Suprapubic skin (tissue), 4 donors: ENCODE measurements around the gene NUP93. TPM values are rescaled to one million over a fixed set of nuclear protein-coding genes. Genes with fewer than 3 reads are reported as not detected.
"Not testable (repeated sequence)": the region's sequence is repeated elsewhere in the genome, so short reads cannot be mapped to it uniquely, and the experiment has no call there.

ENCODE experiments used
- DNase-seq, 2 donors: peaks; one replicate each; pipeline ENCODE4 v3.0.0-alpha.2; 2019; ENCODE audit warnings: low spot score in 2 of 2
- H3K27ac ChIP-seq: fragments of 200-600 bp; sonication (generic); one replicate; pipeline ENCODE4 v1.5.1; 2019
- H3K27me3 ChIP-seq: fragments of 200-600 bp; sonication (generic); one replicate; pipeline ENCODE4 v1.5.1; 2019
- H3K36me3 ChIP-seq: fragments of 200-600 bp; sonication (generic); one replicate; pipeline ENCODE4 v1.5.1; 2019
- H3K4me1 ChIP-seq: fragments of 200-600 bp; sonication (generic); one replicate; pipeline ENCODE4 v1.5.1; 2019
- H3K4me3 ChIP-seq: fragments of 200-600 bp; sonication (generic); one replicate; pipeline ENCODE4 v1.5.1; 2019; ENCODE audit warnings: mild to moderate bottlenecking
- H3K9me3 ChIP-seq: fragments of 200-600 bp; sonication (generic); one replicate; pipeline ENCODE4 v1.5.1; 2019
- CTCF ChIP-seq, 2 donors: fragments of 200-600 bp in 1 of 2; fragments of 450-650 bp in 1 of 2; sonication (generic) in 1 of 2; IDR thresholded peaks; one replicate each; pipeline ENCODE4 v1.5.1; 2016 to 2019; ENCODE audit warnings: antibody characterized with exemption in 2 of 2, mild to moderate bottlenecking in 1 of 2, moderate library complexity in 1 of 2
- EP300 ChIP-seq: sonication (generic); formaldehyde crosslinking; IDR thresholded peaks from one replicate; pipeline ENCODE4 v1.6.1; 2017; ENCODE audit warnings: antibody characterized with exemption
- POLR2A ChIP-seq, 2 donors: fragments of 450-650 bp; IDR thresholded peaks; one replicate each; pipeline ENCODE4 v1.6.1; 2017; ENCODE audit warnings: antibody characterized with exemption in 2 of 2, mild to moderate bottlenecking in 2 of 2, moderate library complexity in 2 of 2
- POLR2AphosphoS5 ChIP-seq, 3 donors: sonication (generic); formaldehyde crosslinking; IDR thresholded peaks; one replicate each; pipeline ENCODE4 v1.6.1; 2017; ENCODE audit warnings: antibody characterized with exemption in 3 of 3
- WGBS: methylation state at CpG from one replicate; pipeline ENCODE4 v1.1.5; 2018; 5-methylcytosine and 5-hydroxymethylcytosine counted together
- total RNA-seq, 4 donors: library from RNA; depleted of rRNA; stranded (reverse); fragments of >200 nt; gene quantifications; one replicate each; pipeline ENCODE4 v1.1.0, GENCODE V29; 2016

The NUP93 gene
- total RNA-seq, 4 donors from 2014 or later = 27.9 to 56.6 (median 44.1) TPM

- H3K4me1 ChIP-seq = no peaks in the 10 kb centered on the region
- no peak for DNase-seq
- H3K36me3 ChIP-seq = peaks cover 1% of the 10 kb centered on the region
- H3K27me3 ChIP-seq = no peaks in the 10 kb centered on the region
- TF ChIP-seq POLR2AphosphoS5 (IDR thresholded peaks at IDR 0.05) (no peak), EP300 (no peak), CTCF (IDR thresholded peaks at IDR 0.05) (no peak), POLR2A (IDR thresholded peaks at IDR 0.05) (no peak)
- no peak overlapping the region for H3K27ac ChIP-seq
- H3K4me3 ChIP-seq = no peak overlapping the region
- 65% methylated on average over 6 of the region's 6 CpGs for WGBS
- H3K9me3 ChIP-seq = no peaks in the 10 kb centered on the region
Measured at GRCh38 chr16:56793492-56793891, 63.6 kb downstream of the NUP93 start.

- Histone ChIP-seq H3K9me3 (no peaks in the 10 kb centered on the region), H3K27ac (no peak overlapping the region), H3K4me3 (no peak overlapping the region), H3K36me3 (peaks cover 3% of the 10 kb centered on the region), H3K4me1 (no peaks in the 10 kb centered on the region), H3K27me3 (no peaks in the 10 kb centered on the region)
- WGBS = 91% methylated on average over 3 of the region's 3 CpGs
- DNase-seq = no peak
- TF ChIP-seq CTCF (IDR thresholded peaks at IDR 0.05) (no peak), EP300 (no peak), POLR2AphosphoS5 (IDR thresholded peaks at IDR 0.05) (no peak), POLR2A (IDR thresholded peaks at IDR 0.05) (no peak)
Measured at GRCh38 chr16:56795011-56795410, 65.1 kb downstream of the NUP93 start.

- DNase-seq, H3K9me3 ChIP-seq, H3K4me1 ChIP-seq, H3K36me3 ChIP-seq, H3K27ac ChIP-seq, H3K27me3 ChIP-seq, H3K4me3 ChIP-seq: not testable (repeated sequence)
- 95% methylated on average over 2 of the region's 2 CpGs for WGBS
Measured at GRCh38 chr16:56797038-56797437, 67.1 kb downstream of the NUP93 start.

- TF ChIP-seq POLR2AphosphoS5 (IDR thresholded peaks at IDR 0.05) = no peak
- no peak for TF ChIP-seq EP300
- no peak for TF ChIP-seq POLR2A (IDR thresholded peaks at IDR 0.05)
- no peak for TF ChIP-seq CTCF (IDR thresholded peaks at IDR 0.05)
- Histone ChIP-seq H3K9me3 (no peaks in the 10 kb centered on the region), H3K4me1 (no peaks in the 10 kb centered on the region), H3K27me3 (no peaks in the 10 kb centered on the region), H3K36me3 (peaks cover 3% of the 10 kb centered on the region), H3K4me3 (no peak overlapping the region), H3K27ac (no peak overlapping the region)
- 88% methylated on average over 2 of the region's 2 CpGs for WGBS
- no peak for DNase-seq
Measured at GRCh38 chr16:56797861-56798260, 67.9 kb downstream of the NUP93 start.

- no peaks in the 10 kb centered on the region for H3K9me3 ChIP-seq
- no peak overlapping the region for H3K27ac ChIP-seq
- WGBS = 96% methylated on average over 3 of the region's 3 CpGs
- TF ChIP-seq POLR2A (IDR thresholded peaks at IDR 0.05) = no peak
- TF ChIP-seq EP300 = no peak
- H3K27me3 ChIP-seq = no peaks in the 10 kb centered on the region
- no peak for DNase-seq
- H3K4me3 ChIP-seq = no peak overlapping the region
- H3K36me3 ChIP-seq = peaks cover 3% of the 10 kb centered on the region
- H3K4me1 ChIP-seq = no peaks in the 10 kb centered on the region
Measured at GRCh38 chr16:56798955-56799354, 69.0 kb downstream of the NUP93 start.

- TF ChIP-seq POLR2AphosphoS5 (IDR thresholded peaks at IDR 0.05) = no peak
- no peak for TF ChIP-seq CTCF (IDR thresholded peaks at IDR 0.05)
- TF ChIP-seq EP300 = no peak
- no peak for TF ChIP-seq POLR2A (IDR thresholded peaks at IDR 0.05)
- H3K27me3 ChIP-seq = no peaks in the 10 kb centered on the region
- no peak for DNase-seq
- WGBS = 87% methylated on average over 1 of the region's 1 CpG
- H3K4me1 ChIP-seq = no peaks in the 10 kb centered on the region
- H3K36me3 ChIP-seq = peaks cover 7% of the 10 kb centered on the region
- no peak overlapping the region for H3K27ac ChIP-seq
- H3K9me3 ChIP-seq = no peaks in the 10 kb centered on the region
- no peak overlapping the region for H3K4me3 ChIP-seq
Measured at GRCh38 chr16:56800355-56800754, 70.4 kb downstream of the NUP93 start.
